A549 (cell line): Measurements from ENCODE around the gene ZDHHC3.

Experiments
- CHD2 ChIP-seq: fragments of 150-350 bp; IDR thresholded peaks from 2 replicates; pipeline ENCODE4 v1.6.1; 2014; ENCODE audit warnings: low read length; ENCODE audit not compliant: partially characterized antibody
- CTCF ChIP-seq: fragments of >200 bp; sonication (Bioruptor Twin); formaldehyde crosslinking; IDR thresholded peaks from 3 replicates; pipeline ENCODE4 v1.5.1; 2016
- HOXB5 ChIP-seq: fragments of 250-450 bp; sonication (Bioruptor Pico); IDR thresholded peaks from 2 replicates; pipeline ENCODE4 v1.5.0; 2020; ENCODE audit warnings: mild to moderate bottlenecking, moderate library complexity
- MYC ChIP-seq: IDR thresholded peaks from 2 replicates; pipeline ENCODE4 v1.6.1; 2012; ENCODE audit warnings: mild to moderate bottlenecking, inconsistent platforms, low read length, improper control_type of control experiment, borderline replicate concordance
- POLR2A ChIP-seq: IDR thresholded peaks from 2 replicates; pipeline ENCODE4 v1.6.1; 2012; ENCODE audit warnings: mild to moderate bottlenecking, low read length
- RFX5 ChIP-seq: fragments of 450-650 bp; IDR thresholded peaks from 2 replicates; pipeline ENCODE4 v1.7.1; 2014; ENCODE audit warnings: antibody characterized with exemption, mild to moderate bottlenecking, moderate library complexity
- ZFP36 ChIP-seq: fragments of 450-650 bp; IDR thresholded peaks from 2 replicates; pipeline ENCODE4 v1.6.1; 2014; ENCODE audit warnings: borderline replicate concordance; ENCODE audit not compliant: partially characterized antibody

- TF ChIP-seq ZFP36 (no peak), CTCF (no peak), CHD2 (no peak), HOXB5 (CRISPR knock-in tag) (no peak), MYC (no peak), POLR2A (no peak), RFX5 (no peak)
Measured at GRCh38 chr3:44991326-44991725, 15.4 kb upstream of the ZDHHC3 start.
